ENCODE measurements around the gene TRAF3.

The TRAF3 gene

GRCh38 chr14:102898776-102899515, 121.7 kb downstream of the TRAF3 start:
- DNase-seq = no peak

GRCh38 chr14:102899516-102899900, 122.3 kb downstream of the TRAF3 start:
- no peak for DNase-seq

GRCh38 chr14:102900631-102901571, 123.7 kb downstream of the TRAF3 start:
- no peak for DNase-seq

DNA sequence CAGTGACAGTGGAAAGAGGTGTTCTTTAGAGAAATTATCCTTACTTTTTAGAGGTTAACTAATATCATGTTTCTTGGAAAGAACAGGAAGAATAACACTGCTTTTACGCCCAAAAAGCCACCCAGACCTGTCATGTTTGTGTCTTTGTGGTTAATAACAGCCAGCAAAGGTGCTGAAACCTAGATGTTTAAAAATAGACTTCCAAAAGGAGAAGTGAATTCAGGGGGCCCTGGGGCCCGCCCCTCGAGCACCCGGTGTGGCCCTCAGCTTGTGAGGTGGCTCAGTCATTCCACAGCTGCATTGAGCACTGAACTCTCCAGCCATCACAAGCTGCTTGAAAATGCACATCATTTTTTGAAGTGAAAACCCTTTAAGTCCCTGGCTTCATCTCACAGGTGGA, 124.4 kb downstream of the TRAF3 start:
- DNase-seq = no peak

- DNase-seq = no peak
These were observed 124.8 kb downstream of the TRAF3 start for GRCh38 chr14:102902086-102902485.

DNA sequence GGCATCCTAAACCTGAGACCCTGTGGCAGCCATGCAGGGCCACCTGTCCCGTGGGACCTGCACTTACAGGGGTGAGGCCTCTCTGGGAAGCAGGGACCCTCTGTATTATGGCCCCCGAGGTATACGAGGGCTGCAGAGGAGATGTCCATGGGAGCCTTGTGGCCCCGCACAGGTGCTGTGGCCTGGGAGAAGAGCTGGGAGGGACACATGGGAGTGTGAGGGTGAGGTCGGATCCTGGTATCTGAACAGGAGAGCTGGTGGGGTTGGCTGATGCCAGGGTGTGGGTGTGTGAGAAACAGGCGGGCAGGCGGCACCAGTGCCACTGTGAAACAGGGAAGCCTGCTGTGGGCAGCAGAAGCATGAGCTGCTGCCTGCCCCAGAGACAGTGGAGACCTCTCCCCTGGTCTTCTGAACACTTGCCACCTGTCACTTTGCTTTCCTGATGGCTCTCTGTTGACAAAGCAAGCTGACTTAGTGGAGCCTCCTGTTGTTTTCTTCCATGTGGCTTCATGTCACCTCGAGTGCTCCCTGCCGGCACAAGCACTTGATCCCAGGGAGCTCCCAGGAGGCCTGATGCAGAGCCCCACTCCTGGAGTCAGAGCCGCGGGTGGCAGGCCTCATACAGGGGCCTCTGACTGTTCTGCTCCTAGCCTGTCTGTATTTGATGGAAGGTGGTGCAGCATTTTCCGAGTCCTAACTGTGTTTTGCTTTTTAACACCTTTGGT, 125.4 kb downstream of the TRAF3 start:
- no peak for DNase-seq

DNA sequence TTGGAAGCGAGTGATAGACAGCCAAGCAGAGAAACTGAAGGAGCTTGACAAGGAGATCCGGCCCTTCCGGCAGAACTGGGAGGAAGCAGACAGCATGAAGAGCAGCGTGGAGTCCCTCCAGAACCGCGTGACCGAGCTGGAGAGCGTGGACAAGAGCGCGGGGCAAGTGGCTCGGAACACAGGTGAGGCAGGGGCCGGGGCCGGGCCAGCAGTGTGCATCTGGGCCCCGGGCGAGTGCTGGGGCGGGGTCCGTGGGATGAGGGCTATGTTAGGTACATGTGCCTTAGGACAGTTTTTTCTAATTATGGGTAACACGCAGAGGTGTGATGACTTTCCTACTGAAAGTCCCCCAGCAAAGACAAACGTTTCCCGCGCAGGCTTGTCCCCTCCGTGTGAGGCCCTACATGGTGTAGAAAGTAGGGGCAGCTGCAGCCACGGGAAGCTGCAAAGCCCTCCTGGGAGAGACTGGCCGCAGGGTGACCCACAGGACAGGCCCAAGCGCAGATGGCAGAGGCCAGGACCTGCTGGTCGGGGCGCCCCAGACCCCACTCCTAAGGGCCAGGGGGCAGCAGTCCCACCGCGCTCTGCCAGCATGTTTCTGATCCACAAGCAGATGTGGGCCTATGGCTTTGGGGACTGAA, 126.1 kb downstream of the TRAF3 start:
- DNase-seq = no peak

- DNase-seq = no peak
These were observed 126.8 kb downstream of the TRAF3 start for GRCh38 chr14:102903889-102904512.

- no peak for DNase-seq
These were observed 128.2 kb downstream of the TRAF3 start for GRCh38 chr14:102905116-102906108.

GRCh38 chr14:102906616-102907302, 129.5 kb downstream of the TRAF3 start:
- no peak for DNase-seq

GRCh38 chr14:102907303-102907844, 130.1 kb downstream of the TRAF3 start:
- DNase-seq = no peak

GRCh38 chr14:102907980-102908730, 130.9 kb downstream of the TRAF3 start:
- DNase-seq = no peak

GRCh38 chr14:102908766-102909455, 131.7 kb downstream of the TRAF3 start:
- no peak for DNase-seq

DNA sequence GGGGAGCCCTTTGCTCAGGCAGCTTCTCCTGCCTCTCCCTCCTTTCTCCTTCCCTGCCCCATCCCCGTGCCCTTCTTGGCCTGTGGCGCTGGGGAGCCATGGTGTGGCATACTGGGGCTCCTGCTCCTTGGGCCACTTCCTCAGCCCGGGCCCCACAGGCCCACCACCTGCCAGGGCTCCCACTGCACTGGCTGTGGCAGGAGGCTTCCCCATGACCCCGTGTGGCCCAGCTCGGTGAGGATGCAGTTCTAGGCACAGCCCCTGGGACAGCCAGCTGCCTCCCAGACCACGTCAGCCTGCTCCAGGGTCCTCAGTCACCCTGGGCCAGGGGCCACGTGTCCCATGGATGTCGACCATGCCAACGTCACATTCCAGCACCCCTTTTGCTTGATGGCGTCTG, 132.2 kb downstream of the TRAF3 start:
- no peak for DNase-seq

DNA sequence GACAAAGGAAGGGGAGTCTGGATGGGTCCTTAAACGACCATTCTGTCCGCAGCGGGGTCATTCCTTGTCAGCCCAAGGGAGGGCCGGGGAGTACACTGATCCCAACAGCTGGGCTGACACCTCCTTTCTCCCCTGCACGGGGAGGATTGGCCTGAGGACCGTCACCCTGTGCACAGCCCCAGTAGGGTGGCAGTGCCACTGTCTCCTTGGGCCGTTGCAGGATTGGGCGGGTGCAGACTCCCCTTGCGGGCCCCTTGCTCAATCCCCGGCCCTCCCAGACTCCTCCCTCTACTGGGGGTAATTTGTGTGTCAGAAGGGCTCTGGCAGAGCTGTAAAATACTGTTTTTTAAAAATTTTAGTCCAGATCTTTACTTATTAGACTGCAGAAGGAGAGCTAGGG, 132.7 kb downstream of the TRAF3 start:
- DNase-seq = no peak

- DNase-seq = no peak
These were observed 133.2 kb downstream of the TRAF3 start for GRCh38 chr14:102910442-102910841.

GRCh38 chr14:102911541-102911951, 134.3 kb downstream of the TRAF3 start:
- no peak for DNase-seq

GRCh38 chr14:102911991-102912761, 134.9 kb downstream of the TRAF3 start:
- no peak for DNase-seq

Measured in stimulated activated CD4-positive, alpha-beta T cell treated with anti-CD3 and anti-CD28 coated beads, Interleukin-4, amount 100 ng/mL, for 1 hour (primary cell).